Adrenal gland (tissue), 5 donors: ENCODE results near the gene PGAP3.

Source experiments
- POLR2A ChIP-seq, 2 donors: fragments of 450-650 bp; IDR thresholded peaks; one replicate each; pipeline ENCODE4 v1.6.1; 2017; ENCODE audit warnings: antibody characterized with exemption in 2 of 2, mild to moderate bottlenecking in 2 of 2, moderate library complexity in 1 of 2
- TF ChIP-seq, protein P1 (sequence below), 6 experiments: fragments of 450-650 bp in 4 of 6; fragments of 200-600 bp in 2 of 6; sonication (generic) in 1 of 6; IDR thresholded peaks; 1 replicate in 5 of 6; 2 replicates in 1 of 6; pipeline versions ENCODE4 v1.5.1 to v1.8.0; 2016 to 2021; ENCODE audit warnings: antibody characterized with exemption in 6 of 6, mild to moderate bottlenecking in 2 of 6, moderate library complexity in 1 of 6
- donor health status: DM: no; HTN: no; CAD: no.

GRCh38 chr17:39665642-39666224 lies 22.1 kb downstream of the PGAP3 start:
- no peak for TF ChIP-seq POLR2A (IDR thresholded peaks at IDR 0.05)
- TF ChIP-seq, protein P1, sequence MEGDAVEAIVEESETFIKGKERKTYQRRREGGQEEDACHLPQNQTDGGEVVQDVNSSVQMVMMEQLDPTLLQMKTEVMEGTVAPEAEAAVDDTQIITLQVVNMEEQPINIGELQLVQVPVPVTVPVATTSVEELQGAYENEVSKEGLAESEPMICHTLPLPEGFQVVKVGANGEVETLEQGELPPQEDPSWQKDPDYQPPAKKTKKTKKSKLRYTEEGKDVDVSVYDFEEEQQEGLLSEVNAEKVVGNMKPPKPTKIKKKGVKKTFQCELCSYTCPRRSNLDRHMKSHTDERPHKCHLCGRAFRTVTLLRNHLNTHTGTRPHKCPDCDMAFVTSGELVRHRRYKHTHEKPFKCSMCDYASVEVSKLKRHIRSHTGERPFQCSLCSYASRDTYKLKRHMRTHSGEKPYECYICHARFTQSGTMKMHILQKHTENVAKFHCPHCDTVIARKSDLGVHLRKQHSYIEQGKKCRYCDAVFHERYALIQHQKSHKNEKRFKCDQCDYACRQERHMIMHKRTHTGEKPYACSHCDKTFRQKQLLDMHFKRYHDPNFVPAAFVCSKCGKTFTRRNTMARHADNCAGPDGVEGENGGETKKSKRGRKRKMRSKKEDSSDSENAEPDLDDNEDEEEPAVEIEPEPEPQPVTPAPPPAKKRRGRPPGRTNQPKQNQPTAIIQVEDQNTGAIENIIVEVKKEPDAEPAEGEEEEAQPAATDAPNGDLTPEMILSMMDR (IDR thresholded peaks at IDR 0.05) = peak in 2 of 6 experiments; percentile 4 to 18
